Measurements from ENCODE around the gene ANGPTL2.

GRCh38 chr9:127055745-127056402 lies 66.6 kb downstream of the ANGPTL2 start:
- TF ChIP-seq POLR2A (IDR thresholded peaks at IDR 0.05), result no peak
- no peak for TF ChIP-seq CTCF (IDR thresholded peaks at IDR 0.05)
